OCI-LY1 (cell line): ENCODE measurements around the gene VIPR2.
"Not testable (repeated sequence)": the region's sequence is repeated elsewhere in the genome, so short reads cannot be mapped to it uniquely, and the experiment has no call there.

Source experiments
- H2AFZ ChIP-seq: fragments of 200-600 bp; sonication (generic), shearing (Covaris generic); 2 replicates; pipeline ENCODE4 v1.6.0; 2014; ENCODE audit warnings: antibody characterized with exemption, mild to moderate bottlenecking, low read length
- H3F3A ChIP-seq: fragments of 200-600 bp; sonication (generic), shearing (Covaris generic); 2 replicates; pipeline ENCODE4 v1.6.0; 2014; ENCODE audit warnings: mild to moderate bottlenecking, antibody characterized with exemption, low read length, moderate library complexity; ENCODE audit not compliant: insufficient read depth
- H3K27ac ChIP-seq: fragments of 200-600 bp; sonication (generic); 2 replicates; pipeline ENCODE4 v1.5.1; 2014; ENCODE audit warnings: low read length, mixed run types, mild to moderate bottlenecking, low read depth; ENCODE audit not compliant: poor library complexity, severe bottlenecking
- H3K27me3 ChIP-seq: fragments of 200-600 bp; sonication (generic); 2 replicates; pipeline ENCODE4 v1.6.0; 2014; ENCODE audit warnings: antibody characterized with exemption, mild to moderate bottlenecking, low read length, moderate library complexity; ENCODE audit not compliant: insufficient read depth
- H3K36me3 ChIP-seq: fragments of 200-600 bp; sonication (generic); 2 replicates; pipeline ENCODE4 v1.6.1; 2014; ENCODE audit warnings: mild to moderate bottlenecking, antibody characterized with exemption, low read length, moderate library complexity, mixed read lengths; ENCODE audit not compliant: insufficient read depth
- H3K4me1 ChIP-seq: fragments of 200-600 bp; sonication (generic); 2 replicates; pipeline ENCODE4 v1.5.1; 2014; ENCODE audit warnings: mild to moderate bottlenecking, low read length, moderate library complexity; ENCODE audit not compliant: insufficient read depth, severe bottlenecking
- H3K4me2 ChIP-seq: fragments of 200-600 bp; sonication (generic), shearing (Covaris generic); 2 replicates; pipeline ENCODE4 v1.6.1; 2014; ENCODE audit warnings: low read length
- H3K4me3 ChIP-seq: fragments of 200-600 bp; sonication (generic); 2 replicates; pipeline ENCODE4 v1.5.1; 2014; ENCODE audit warnings: low read length, low read depth, mild to moderate bottlenecking, mixed read lengths; ENCODE audit not compliant: poor library complexity, severe bottlenecking
- H3K79me2 ChIP-seq: fragments of 200-600 bp; shearing (Covaris generic); 2 replicates; pipeline ENCODE4 v1.6.1; 2016; ENCODE audit warnings: mixed run types, low read length, mixed read lengths; ENCODE audit not compliant: insufficient read depth
- H3K9ac ChIP-seq: fragments of 200-600 bp; sonication (generic), shearing (Covaris generic); 2 replicates; pipeline ENCODE4 v1.6.1; 2014; ENCODE audit warnings: mild to moderate bottlenecking, low read length, mixed read lengths
- H3K9me2 ChIP-seq: fragments of 200-600 bp; sonication (generic), shearing (Covaris generic); 2 replicates; pipeline ENCODE4 v1.6.1; 2014; ENCODE audit warnings: low read depth, mild to moderate bottlenecking, low read length, mixed read lengths
- H3K9me3 ChIP-seq: fragments of 200-600 bp; shearing (Covaris generic); 2 replicates; pipeline ENCODE4 v1.6.1; 2014; ENCODE audit warnings: low read length, mixed read lengths
- H4K20me1 ChIP-seq: fragments of 200-600 bp; sonication (generic), shearing (Covaris generic); 2 replicates; pipeline ENCODE4 v1.6.0; 2016; ENCODE audit warnings: mild to moderate bottlenecking, low read length; ENCODE audit not compliant: insufficient read depth
- CTCF ChIP-seq: fragments of 200-600 bp; sonication (generic), shearing (Covaris generic); IDR thresholded peaks from 2 replicates; pipeline ENCODE4 v1.5.1; 2017; ENCODE audit warnings: mild to moderate bottlenecking, antibody characterized with exemption, low read length, moderate library complexity, mixed read lengths
- EZH2 ChIP-seq: fragments of 200-600 bp; sonication (generic), shearing (Covaris generic); IDR thresholded peaks from 2 replicates; pipeline ENCODE4 v1.8.0; 2017; ENCODE audit warnings: borderline replicate concordance, mixed run types, mild to moderate bottlenecking, antibody characterized with exemption, low read length, moderate library complexity, mixed read lengths

The VIPR2 gene

GRCh38 chr7:159103382-159104187 lies 41.1 kb downstream of the VIPR2 start:
- H3K9ac ChIP-seq, result no peak overlapping the region
- H3K27me3 ChIP-seq, result peaks cover 11% of the 10 kb centered on the region
- no peaks in the 10 kb centered on the region for H4K20me1 ChIP-seq
- no peak overlapping the region for H3K4me3 ChIP-seq
- H3K27ac ChIP-seq, result no peak overlapping the region
- no peaks in the 10 kb centered on the region for H3F3A ChIP-seq
- H2AFZ ChIP-seq, result no peak overlapping the region
- no peaks in the 10 kb centered on the region for H3K9me3 ChIP-seq
- no peaks in the 10 kb centered on the region for H3K9me2 ChIP-seq
- no peaks in the 10 kb centered on the region for H3K36me3 ChIP-seq
- no peak for TF ChIP-seq EZH2
- no peak for TF ChIP-seq CTCF
- H3K4me2 ChIP-seq, result no peak overlapping the region
- H3K79me2 ChIP-seq, result no peaks in the 10 kb centered on the region
- H3K4me1 ChIP-seq, result no peaks in the 10 kb centered on the region

GRCh38 chr7:159102681-159103381 lies 41.8 kb downstream of the VIPR2 start:
- H4K20me1 ChIP-seq, result no peaks in the 10 kb centered on the region
- no peaks in the 10 kb centered on the region for H3K4me1 ChIP-seq
- H3K36me3 ChIP-seq, result no peaks in the 10 kb centered on the region
- H3K27me3 ChIP-seq, result peaks cover 11% of the 10 kb centered on the region
- no peak overlapping the region for H2AFZ ChIP-seq
- H3K79me2 ChIP-seq, result no peaks in the 10 kb centered on the region
- no peak overlapping the region for H3K9ac ChIP-seq
- H3K9me3 ChIP-seq, result no peaks in the 10 kb centered on the region
- no peaks in the 10 kb centered on the region for H3K9me2 ChIP-seq
- H3K27ac ChIP-seq, result no peak overlapping the region
- no peak overlapping the region for H3K4me3 ChIP-seq
- no peak for TF ChIP-seq CTCF
- TF ChIP-seq EZH2, result no peak
- no peaks in the 10 kb centered on the region for H3F3A ChIP-seq
- H3K4me2 ChIP-seq, result no peak overlapping the region

- H3K4me1 ChIP-seq, H3K9me2 ChIP-seq, H2AFZ ChIP-seq, H3K27ac ChIP-seq, H4K20me1 ChIP-seq, H3K4me3 ChIP-seq, H3K9ac ChIP-seq, H3K9me3 ChIP-seq, H3K4me2 ChIP-seq, H3F3A ChIP-seq, H3K79me2 ChIP-seq, H3K36me3 ChIP-seq: not testable (repeated sequence)
- H3K27me3 ChIP-seq, result peaks cover 11% of the 10 kb centered on the region
Measured at GRCh38 chr7:159101661-159102091, 43.0 kb downstream of the VIPR2 start.

GRCh38 chr7:159101083-159101395 lies 43.6 kb downstream of the VIPR2 start:
- H3K79me2 ChIP-seq, H4K20me1 ChIP-seq, H3K27ac ChIP-seq, H3K4me3 ChIP-seq, H3K4me1 ChIP-seq, H3K4me2 ChIP-seq, H2AFZ ChIP-seq, H3K9me2 ChIP-seq, H3K9me3 ChIP-seq, H3K27me3 ChIP-seq, H3K36me3 ChIP-seq, H3F3A ChIP-seq, H3K9ac ChIP-seq: not testable (repeated sequence)

GRCh38 chr7:159100281-159101082 lies 44.2 kb downstream of the VIPR2 start:
- not testable (repeated sequence) for H3K36me3 ChIP-seq, H3K9me3 ChIP-seq, H3K4me1 ChIP-seq, H3K79me2 ChIP-seq, H4K20me1 ChIP-seq, H3K27me3 ChIP-seq, H3K4me3 ChIP-seq, H3K27ac ChIP-seq, H3K9ac ChIP-seq, H3K9me2 ChIP-seq, H3F3A ChIP-seq, H3K4me2 ChIP-seq, H2AFZ ChIP-seq
